ENCODE results near the gene HPS5. TPM values are rescaled to one million over a fixed set of nuclear protein-coding genes. Genes with fewer than 3 reads are reported as not detected.

Gene HPS5
- total and polyA plus RNA-seq, 5 donors from 2014 or later = 13.0 to 18.6 (median 14.8) TPM

DNA sequence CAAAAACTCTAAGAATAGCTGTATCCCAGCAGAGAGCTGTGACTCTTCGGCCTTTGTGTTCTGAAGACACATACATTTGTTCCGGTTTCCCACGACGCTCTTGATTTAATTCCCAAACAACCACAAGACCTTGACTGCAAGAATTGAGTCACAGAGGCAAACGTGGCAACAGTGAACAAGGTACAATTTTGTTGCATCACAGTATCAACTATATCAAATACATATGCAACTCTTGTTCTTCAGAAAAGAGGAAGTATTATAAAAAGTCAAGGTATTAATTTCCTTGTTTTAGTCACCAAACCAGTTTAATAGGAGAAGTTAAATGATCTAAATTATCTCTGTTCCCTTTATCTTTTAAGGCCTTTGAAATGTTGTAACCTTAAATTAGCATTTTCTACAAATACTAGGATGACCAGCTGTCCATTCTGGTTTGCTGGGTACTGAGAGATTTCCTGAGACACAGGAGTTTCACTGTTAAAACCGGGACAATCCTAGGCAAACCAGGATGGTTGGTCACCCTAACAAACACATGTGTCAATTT is 11.1 kb downstream of the HPS5 start:
- no peaks in the 10 kb centered on the region for H3K4me1 ChIP-seq (ENCODE audit: control insufficient read depth, insufficient read depth, low read length, poor library complexity, severe bottlenecking)
- Mint-ChIP-seq H3K36me3 (peaks cover 44% of the 10 kb centered on the region), H3K4me3 (no peak overlapping the region), H3K4me1 (peaks cover 3 to 10% (median 9%) of the 10 kb centered on the region in 4 donors), H3K27me3 (no peaks in the 10 kb centered on the region), H3K27ac (no peak overlapping the region), H3K9me3 (no peaks in the 10 kb centered on the region)
- no peaks in the 10 kb centered on the region for H3K9me3 ChIP-seq (ENCODE audit: control insufficient read depth in 2 of 2, low read length in 2 of 2)
- no peaks in the 10 kb centered on the region for H3K27me3 ChIP-seq (ENCODE audit: control insufficient read depth, insufficient read depth, low read length)
- DNase-seq (no peak), ATAC-seq (ENCODE audit: low read depth in 2 of 2) (no peak)
- no peak overlapping the region for H3K27ac ChIP-seq (ENCODE audit: insufficient read depth, low read length, poor library complexity, severe bottlenecking)
- peaks cover 53% of the 10 kb centered on the region for H3K36me3 ChIP-seq (ENCODE audit: control insufficient read depth, insufficient read depth, low read length)
- H3K4me3 ChIP-seq (ENCODE audit: low read depth, low read length) = no peak overlapping the region

DNA sequence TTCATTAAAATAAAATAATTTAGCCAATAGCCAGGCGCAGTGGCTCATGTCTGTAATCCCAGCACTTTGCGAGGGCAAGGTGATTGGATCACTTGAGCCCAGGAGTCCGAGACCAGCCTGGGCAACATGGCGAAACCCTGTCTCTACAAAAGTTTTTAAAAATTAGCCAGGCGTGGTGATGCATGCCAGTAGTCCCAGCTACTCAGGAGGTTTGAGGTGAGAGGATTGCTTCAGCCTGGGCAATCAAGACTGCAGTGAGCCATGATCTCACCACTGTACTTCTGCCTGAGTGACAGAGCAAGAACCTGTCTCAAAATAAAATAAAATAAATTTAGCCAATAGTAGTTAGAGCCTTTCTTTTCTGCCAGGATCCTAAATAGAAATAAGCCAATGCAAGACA is 12.2 kb downstream of the HPS5 start:
- ATAC-seq (ENCODE audit: low read depth in 2 of 2) = no peak
- Mint-ChIP-seq H3K27me3 (no peaks in the 10 kb centered on the region), H3K4me3 (no peak overlapping the region), H3K4me1 (peaks cover 2 to 5% (median 4%) of the 10 kb centered on the region in 4 donors), H3K9me3 (no peaks in the 10 kb centered on the region), H3K27ac (no peak overlapping the region), H3K36me3 (peaks cover 48% of the 10 kb centered on the region)
- Histone ChIP-seq H3K9me3 (ENCODE audit: control insufficient read depth in 2 of 2, low read length in 2 of 2) (no peaks in the 10 kb centered on the region), H3K36me3 (ENCODE audit: control insufficient read depth, insufficient read depth, low read length) (peaks cover 56% of the 10 kb centered on the region), H3K27ac (ENCODE audit: insufficient read depth, low read length, poor library complexity, severe bottlenecking) (no peak overlapping the region), H3K4me1 (ENCODE audit: control insufficient read depth, insufficient read depth, low read length, poor library complexity, severe bottlenecking) (no peaks in the 10 kb centered on the region), H3K27me3 (ENCODE audit: control insufficient read depth, insufficient read depth, low read length) (no peaks in the 10 kb centered on the region), H3K4me3 (ENCODE audit: low read depth, low read length) (no peak overlapping the region)
- no peak for DNase-seq

DNA sequence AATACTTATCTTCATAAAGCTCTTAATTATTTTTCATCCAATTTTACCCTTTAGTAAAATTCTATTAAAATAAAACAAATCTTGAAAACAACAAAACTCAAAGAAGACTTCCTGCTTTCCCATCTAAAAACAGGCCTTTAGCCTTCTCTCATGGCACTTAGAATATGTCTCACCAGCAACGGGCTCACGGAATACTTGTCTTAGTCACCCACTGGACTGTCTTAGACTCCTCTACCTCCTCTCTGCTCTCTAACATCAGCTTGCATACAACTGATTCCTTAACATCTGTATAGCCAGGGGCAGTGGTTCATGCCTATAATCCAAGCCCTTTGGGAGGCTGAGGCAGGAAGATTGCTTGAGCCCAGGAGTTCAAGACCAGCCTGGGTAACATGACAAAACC is 13.7 kb downstream of the HPS5 start:
- Histone ChIP-seq H3K27me3 (ENCODE audit: control insufficient read depth, insufficient read depth, low read length) (no peaks in the 10 kb centered on the region), H3K27ac (ENCODE audit: insufficient read depth, low read length, poor library complexity, severe bottlenecking) (no peak overlapping the region), H3K4me3 (ENCODE audit: low read depth, low read length) (no peak overlapping the region), H3K9me3 (ENCODE audit: control insufficient read depth in 2 of 2, low read length in 2 of 2) (no peaks in the 10 kb centered on the region), H3K4me1 (ENCODE audit: control insufficient read depth, insufficient read depth, low read length, poor library complexity, severe bottlenecking) (no peaks in the 10 kb centered on the region), H3K36me3 (ENCODE audit: control insufficient read depth, insufficient read depth, low read length) (peaks cover 61% of the 10 kb centered on the region)
- Mint-ChIP-seq H3K9me3 (no peaks in the 10 kb centered on the region), H3K36me3 (peaks cover 55% of the 10 kb centered on the region), H3K27me3 (no peaks in the 10 kb centered on the region), H3K4me1 (peaks cover 0 to 5% (median 4%) of the 10 kb centered on the region in 4 donors), H3K27ac (no peak overlapping the region), H3K4me3 (no peak overlapping the region)
- no peak for DNase-seq
- ATAC-seq (ENCODE audit: low read depth in 2 of 2) = no peak

DNA sequence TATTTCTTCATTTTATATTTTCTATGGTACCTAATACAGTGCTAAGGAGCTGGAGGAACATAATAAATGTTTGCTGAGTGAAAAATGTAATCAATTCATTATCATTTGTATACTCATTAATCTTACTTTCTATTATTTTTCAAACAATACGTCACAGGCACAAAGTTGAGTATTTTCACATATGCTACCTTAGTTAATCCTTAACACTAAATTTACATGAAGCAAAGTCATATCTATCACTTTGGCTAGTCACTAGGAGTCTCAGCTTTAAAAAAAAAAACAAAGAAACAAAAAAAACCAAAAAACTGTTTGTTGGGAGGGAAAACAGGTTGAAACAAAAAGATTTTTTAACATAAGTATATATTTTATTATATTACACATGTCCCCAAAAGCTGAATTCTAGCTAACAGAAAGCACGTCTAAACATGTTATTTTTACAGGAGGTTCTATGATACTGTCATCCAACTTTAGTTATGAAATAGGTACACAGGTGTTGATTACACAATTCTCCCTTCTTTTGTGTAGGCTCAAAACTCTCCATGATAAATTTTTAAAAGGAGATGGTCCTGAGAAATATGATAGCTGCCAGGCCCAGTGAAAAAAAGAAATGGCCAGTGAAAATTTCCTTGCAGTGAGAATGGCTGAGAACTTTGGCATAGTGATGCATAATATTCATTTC is 14.3 kb downstream of the HPS5 start:
- H3K9me3 Mint-ChIP-seq = no peaks in the 10 kb centered on the region
- H3K9me3 ChIP-seq (ENCODE audit: control insufficient read depth in 2 of 2, low read length in 2 of 2) = no peaks in the 10 kb centered on the region
- H3K27me3 ChIP-seq (ENCODE audit: control insufficient read depth, insufficient read depth, low read length) = no peaks in the 10 kb centered on the region
- H3K4me3 Mint-ChIP-seq = no peak overlapping the region
- H3K27ac Mint-ChIP-seq = no peak overlapping the region
- ATAC-seq (ENCODE audit: low read depth in 2 of 2) (no peak), DNase-seq (no peak)
- peaks cover 0 to 5% (median 1%) of the 10 kb centered on the region in 4 donors for H3K4me1 Mint-ChIP-seq
- peaks cover 59% of the 10 kb centered on the region for H3K36me3 Mint-ChIP-seq
- H3K4me3 ChIP-seq (ENCODE audit: low read depth, low read length) = no peak overlapping the region
- no peaks in the 10 kb centered on the region for H3K27me3 Mint-ChIP-seq
- H3K36me3 ChIP-seq (ENCODE audit: control insufficient read depth, insufficient read depth, low read length) = peaks cover 63% of the 10 kb centered on the region
- no peaks in the 10 kb centered on the region for H3K4me1 ChIP-seq (ENCODE audit: control insufficient read depth, insufficient read depth, low read length, poor library complexity, severe bottlenecking)
- no peak overlapping the region for H3K27ac ChIP-seq (ENCODE audit: insufficient read depth, low read length, poor library complexity, severe bottlenecking)

DNA sequence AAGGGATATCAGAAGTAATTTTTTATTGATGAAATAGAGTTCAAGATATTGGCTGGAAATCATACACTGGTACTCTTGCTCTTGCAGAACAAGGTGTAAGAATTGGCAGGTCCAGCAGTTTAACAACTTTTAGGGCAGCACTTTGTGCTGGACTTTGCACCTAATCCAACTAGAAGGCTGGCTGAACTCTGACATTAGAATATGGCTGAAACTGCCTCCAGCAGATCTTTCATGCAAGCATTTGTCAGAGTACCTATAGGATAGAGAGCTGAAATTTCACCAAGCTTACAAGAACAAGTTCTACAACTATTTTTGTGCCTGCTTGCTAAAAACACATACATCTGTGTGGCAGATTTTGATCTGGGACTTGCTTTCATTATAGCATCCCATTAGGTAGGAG is 17.2 kb downstream of the HPS5 start:
- Mint-ChIP-seq H3K9me3 (no peaks in the 10 kb centered on the region), H3K27me3 (no peaks in the 10 kb centered on the region), H3K27ac (no peak overlapping the region), H3K4me1 (peaks cover 0 to 7% (median 2%) of the 10 kb centered on the region in 4 donors), H3K36me3 (peaks cover 61% of the 10 kb centered on the region), H3K4me3 (no peak overlapping the region)
- no peak for DNase-seq
- Histone ChIP-seq H3K27me3 (ENCODE audit: control insufficient read depth, insufficient read depth, low read length) (no peaks in the 10 kb centered on the region), H3K27ac (ENCODE audit: insufficient read depth, low read length, poor library complexity, severe bottlenecking) (no peak overlapping the region), H3K4me3 (ENCODE audit: low read depth, low read length) (no peak overlapping the region), H3K9me3 (ENCODE audit: control insufficient read depth in 2 of 2, low read length in 2 of 2) (no peaks in the 10 kb centered on the region), H3K4me1 (ENCODE audit: control insufficient read depth, insufficient read depth, low read length, poor library complexity, severe bottlenecking) (no peaks in the 10 kb centered on the region), H3K36me3 (ENCODE audit: control insufficient read depth, insufficient read depth, low read length) (peaks cover 69% of the 10 kb centered on the region)
- no peak for ATAC-seq (ENCODE audit: low read depth in 2 of 2)

DNA sequence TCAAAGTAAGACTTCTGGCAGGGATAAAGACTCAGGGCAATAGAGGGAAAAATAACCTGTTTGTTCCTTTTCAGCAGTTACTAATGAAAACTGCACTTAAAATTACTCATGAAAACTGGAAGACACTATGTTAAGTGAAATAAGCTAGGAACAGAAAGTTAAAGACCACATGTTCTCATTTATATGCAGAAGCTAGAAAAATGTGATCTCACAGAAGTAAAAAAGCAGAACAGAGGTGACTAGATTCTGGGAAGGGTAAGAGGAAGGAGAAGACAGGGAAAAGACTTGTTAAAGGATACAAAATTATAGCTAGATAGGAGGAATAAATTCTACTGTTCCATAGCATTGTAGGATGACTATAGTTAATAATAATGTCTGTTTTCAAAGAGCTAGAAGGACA is 22.2 kb downstream of the HPS5 start:
- no peak for DNase-seq
- H3K36me3 ChIP-seq (ENCODE audit: control insufficient read depth, insufficient read depth, low read length) = peaks cover 73% of the 10 kb centered on the region
- Mint-ChIP-seq H3K36me3 (peaks cover 68% of the 10 kb centered on the region), H3K4me3 (no peak overlapping the region), H3K27ac (peak overlapping the region in 1 of 3 donors; percentile 33), H3K4me1 (peaks cover 0 to 7% (median 2%) of the 10 kb centered on the region in 4 donors), H3K9me3 (no peaks in the 10 kb centered on the region), H3K27me3 (no peaks in the 10 kb centered on the region)
- H3K27ac ChIP-seq (ENCODE audit: insufficient read depth, low read length, poor library complexity, severe bottlenecking) = no peak overlapping the region
- H3K27me3 ChIP-seq (ENCODE audit: control insufficient read depth, insufficient read depth, low read length) = no peaks in the 10 kb centered on the region
- H3K4me1 ChIP-seq (ENCODE audit: control insufficient read depth, insufficient read depth, low read length, poor library complexity, severe bottlenecking) = no peaks in the 10 kb centered on the region
- no peak overlapping the region for H3K4me3 ChIP-seq (ENCODE audit: low read depth, low read length)
- ATAC-seq (ENCODE audit: low read depth in 2 of 2) = no peak
- H3K9me3 ChIP-seq (ENCODE audit: control insufficient read depth in 2 of 2, low read length in 2 of 2) = no peaks in the 10 kb centered on the region

DNA sequence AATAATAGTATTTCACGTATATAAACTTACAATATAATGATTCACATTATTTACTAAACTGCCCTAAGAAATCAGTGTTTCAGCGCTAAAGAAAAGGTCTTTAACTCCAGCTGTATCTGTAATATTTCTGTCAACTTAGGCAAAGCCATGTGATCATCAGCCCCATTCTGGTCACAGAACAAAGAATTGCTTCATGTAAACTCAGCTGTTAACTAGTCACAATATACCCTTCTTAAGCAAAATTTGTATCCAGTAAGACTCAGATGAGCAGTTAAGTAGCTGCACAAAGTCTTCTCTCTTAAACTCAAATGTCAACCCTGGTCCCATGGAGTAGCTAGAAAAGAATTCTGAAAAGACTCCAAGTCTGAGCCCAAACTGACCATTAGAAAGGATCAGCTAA is 26.6 kb downstream of the HPS5 start:
- H3K9me3 Mint-ChIP-seq = no peaks in the 10 kb centered on the region
- peaks cover 81% of the 10 kb centered on the region for H3K36me3 ChIP-seq (ENCODE audit: control insufficient read depth, insufficient read depth, low read length)
- no peaks in the 10 kb centered on the region for H3K27me3 Mint-ChIP-seq
- H3K9me3 ChIP-seq (ENCODE audit: control insufficient read depth in 2 of 2, low read length in 2 of 2) = no peaks in the 10 kb centered on the region
- no peaks in the 10 kb centered on the region for H3K27me3 ChIP-seq (ENCODE audit: control insufficient read depth, insufficient read depth, low read length)
- peaks cover 68% of the 10 kb centered on the region for H3K36me3 Mint-ChIP-seq
- H3K27ac ChIP-seq (ENCODE audit: insufficient read depth, low read length, poor library complexity, severe bottlenecking) = no peak overlapping the region
- H3K4me3 ChIP-seq (ENCODE audit: low read depth, low read length) = no peak overlapping the region
- ATAC-seq (ENCODE audit: low read depth in 2 of 2) (no peak), DNase-seq (no peak)
- no peaks in the 10 kb centered on the region for H3K4me1 ChIP-seq (ENCODE audit: control insufficient read depth, insufficient read depth, low read length, poor library complexity, severe bottlenecking)
- H3K4me3 Mint-ChIP-seq = no peak overlapping the region
- H3K4me1 Mint-ChIP-seq = peaks cover 0 to 4% (median 2%) of the 10 kb centered on the region in 4 donors
- H3K27ac Mint-ChIP-seq = no peak overlapping the region

DNA sequence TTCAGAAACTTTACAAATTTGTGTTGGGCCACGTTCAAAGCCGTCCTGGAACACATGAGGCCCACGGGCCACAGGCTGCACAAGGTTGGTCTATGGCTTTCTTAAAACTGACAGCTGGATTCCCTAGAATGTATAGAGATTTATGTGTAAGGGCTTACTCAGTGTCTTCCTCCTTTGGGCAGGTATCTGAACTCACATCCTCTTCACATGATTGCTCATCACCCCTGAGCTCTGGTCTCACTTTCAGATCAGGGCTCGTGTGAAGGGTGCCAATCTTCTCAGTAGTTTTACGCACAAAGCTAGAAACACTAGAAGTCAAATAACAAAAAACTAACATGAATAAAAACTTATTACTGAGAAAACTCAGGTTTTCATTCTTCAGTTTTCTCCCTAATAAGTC is 27.1 kb downstream of the HPS5 start:
- H3K27ac ChIP-seq (ENCODE audit: insufficient read depth, low read length, poor library complexity, severe bottlenecking) = no peak overlapping the region
- no peak overlapping the region for H3K27ac Mint-ChIP-seq
- ATAC-seq (ENCODE audit: low read depth in 2 of 2) (no peak), DNase-seq (peak in 1 of 3 donors; percentile 59)
- H3K4me1 Mint-ChIP-seq = peaks cover 0 to 4% (median 2%) of the 10 kb centered on the region in 4 donors
- no peaks in the 10 kb centered on the region for H3K4me1 ChIP-seq (ENCODE audit: control insufficient read depth, insufficient read depth, low read length, poor library complexity, severe bottlenecking)
- H3K36me3 Mint-ChIP-seq = peaks cover 72% of the 10 kb centered on the region
- no peak overlapping the region for H3K4me3 ChIP-seq (ENCODE audit: low read depth, low read length)
- no peak overlapping the region for H3K4me3 Mint-ChIP-seq
- H3K9me3 ChIP-seq (ENCODE audit: control insufficient read depth in 2 of 2, low read length in 2 of 2) = no peaks in the 10 kb centered on the region
- H3K27me3 ChIP-seq (ENCODE audit: control insufficient read depth, insufficient read depth, low read length) = no peaks in the 10 kb centered on the region
- H3K27me3 Mint-ChIP-seq = no peaks in the 10 kb centered on the region
- no peaks in the 10 kb centered on the region for H3K9me3 Mint-ChIP-seq
- peaks cover 82% of the 10 kb centered on the region for H3K36me3 ChIP-seq (ENCODE audit: control insufficient read depth, insufficient read depth, low read length)

All from CD4-positive, CD25-positive, alpha-beta regulatory T cell (primary cell).